Measurements from ENCODE around the gene RAB31. TPM values are rescaled to one million over a fixed set of nuclear protein-coding genes. Genes with fewer than 3 reads are reported as not detected.
A peak's percentile ranks its signal among the peaks of the same experiment; 100 is the strongest.

RAB31 gene
- total RNA-seq, 3 donors from 2014 or later, result 22.4 to 110 (median 32.4) TPM

DNA sequence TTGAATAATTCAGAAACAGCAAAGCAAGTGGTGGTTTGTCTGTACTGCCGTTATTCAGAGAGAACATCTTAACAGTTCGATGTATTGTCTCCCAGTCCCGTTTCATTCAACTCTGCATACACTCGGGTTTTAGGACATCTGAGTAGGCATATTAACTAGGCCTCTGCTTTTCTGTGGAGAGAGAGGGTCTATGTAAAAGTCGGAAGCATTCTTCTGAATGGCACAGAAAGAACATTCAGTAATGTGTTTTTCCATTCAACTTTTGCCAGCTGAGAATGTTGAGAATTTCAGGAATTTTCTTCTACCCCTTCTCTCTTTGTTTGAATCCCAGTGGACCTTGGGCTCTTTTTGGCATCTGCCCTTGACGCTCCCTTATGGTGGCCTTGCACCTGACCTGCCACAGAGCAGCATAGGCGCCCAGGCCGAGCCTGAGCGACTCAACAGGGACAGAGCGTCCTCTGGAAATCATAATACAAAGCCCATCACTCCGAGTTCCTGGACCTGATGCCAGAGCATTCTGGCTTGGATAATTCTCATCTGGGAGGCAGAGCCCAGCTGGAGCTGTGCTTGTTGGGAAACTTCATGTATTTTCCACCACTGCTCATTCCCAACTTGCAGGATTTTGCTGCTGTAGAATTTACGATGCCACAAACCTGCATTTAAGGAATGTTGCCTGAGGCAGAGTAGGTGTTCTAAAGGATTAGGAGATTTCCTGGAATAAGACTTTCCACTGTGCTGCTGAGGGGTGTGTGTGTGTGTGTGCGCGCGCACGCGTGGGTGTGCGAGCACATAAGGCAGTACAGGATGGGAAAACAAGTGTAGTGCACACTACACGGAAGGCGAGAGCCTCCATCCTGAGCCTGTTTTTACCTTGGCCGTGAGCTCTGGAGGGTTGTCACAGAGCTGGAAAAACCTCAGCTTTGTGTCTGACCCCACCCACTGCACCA lies 100.5 kb downstream of the RAB31 start:
- H3K27ac ChIP-seq, result peak overlapping the region; percentile 33 to 73
- intact Hi-C loops (cut with DNase I; ENCODE audit: low total_unique reads), result no loop called here
- H3K36me3 ChIP-seq, result no peaks in the 10 kb centered on the region
- DNase-seq (ENCODE audit: low spot score in 2 of 2), result peak in 1 of 2 donors; percentile 68
- peaks cover 0 to 3% of the 10 kb centered on the region in 2 donors for H3K4me1 ChIP-seq
- H3K4me3 ChIP-seq, result peak overlapping the region in 2 of 3 donors; percentile 27 to 43
- H3K9me3 ChIP-seq, result no peaks in the 10 kb centered on the region
- H3K27me3 ChIP-seq, result no peaks in the 10 kb centered on the region
- TF ChIP-seq, protein P1, sequence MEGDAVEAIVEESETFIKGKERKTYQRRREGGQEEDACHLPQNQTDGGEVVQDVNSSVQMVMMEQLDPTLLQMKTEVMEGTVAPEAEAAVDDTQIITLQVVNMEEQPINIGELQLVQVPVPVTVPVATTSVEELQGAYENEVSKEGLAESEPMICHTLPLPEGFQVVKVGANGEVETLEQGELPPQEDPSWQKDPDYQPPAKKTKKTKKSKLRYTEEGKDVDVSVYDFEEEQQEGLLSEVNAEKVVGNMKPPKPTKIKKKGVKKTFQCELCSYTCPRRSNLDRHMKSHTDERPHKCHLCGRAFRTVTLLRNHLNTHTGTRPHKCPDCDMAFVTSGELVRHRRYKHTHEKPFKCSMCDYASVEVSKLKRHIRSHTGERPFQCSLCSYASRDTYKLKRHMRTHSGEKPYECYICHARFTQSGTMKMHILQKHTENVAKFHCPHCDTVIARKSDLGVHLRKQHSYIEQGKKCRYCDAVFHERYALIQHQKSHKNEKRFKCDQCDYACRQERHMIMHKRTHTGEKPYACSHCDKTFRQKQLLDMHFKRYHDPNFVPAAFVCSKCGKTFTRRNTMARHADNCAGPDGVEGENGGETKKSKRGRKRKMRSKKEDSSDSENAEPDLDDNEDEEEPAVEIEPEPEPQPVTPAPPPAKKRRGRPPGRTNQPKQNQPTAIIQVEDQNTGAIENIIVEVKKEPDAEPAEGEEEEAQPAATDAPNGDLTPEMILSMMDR (IDR thresholded peaks at IDR 0.05), result no peak
- TF ChIP-seq POLR2A (IDR thresholded peaks at IDR 0.05) (no peak), POLR2AphosphoS5 (IDR thresholded peaks at IDR 0.05) (peak in 2 of 3 donors; percentile 29 to 45)

DNA sequence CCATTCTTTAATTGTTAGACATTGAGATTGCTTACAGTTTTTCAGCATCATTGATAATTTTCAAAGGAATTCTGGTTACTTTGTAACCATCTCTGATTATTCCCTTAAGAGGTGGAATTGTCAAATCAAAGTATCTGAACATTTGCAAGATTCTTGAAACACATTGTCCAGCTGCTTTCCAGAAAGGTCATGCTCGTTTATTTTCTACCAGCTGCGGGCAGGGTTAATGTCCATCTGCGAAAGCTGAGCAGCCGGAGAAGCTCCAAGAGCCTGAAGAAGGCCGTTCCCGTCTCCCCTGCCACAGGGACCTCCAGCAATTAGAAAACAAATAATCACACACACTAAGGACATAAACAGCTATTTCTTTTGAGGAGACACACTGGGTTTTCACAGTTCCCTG lies 101.6 kb downstream of the RAB31 start:
- H3K4me3 ChIP-seq, result no peak overlapping the region
- intact Hi-C loops (cut with DNase I; ENCODE audit: low total_unique reads), result no loop called here
- TF ChIP-seq POLR2AphosphoS5 (IDR thresholded peaks at IDR 0.05) (no peak), POLR2A (IDR thresholded peaks at IDR 0.05) (no peak)
- TF ChIP-seq, protein P1 (IDR thresholded peaks at IDR 0.05), result no peak
- no peaks in the 10 kb centered on the region for H3K9me3 ChIP-seq
- H3K27me3 ChIP-seq, result no peaks in the 10 kb centered on the region
- DNase-seq (ENCODE audit: low spot score in 2 of 2), result no peak
- H3K4me1 ChIP-seq, result no peaks in the 10 kb centered on the region
- H3K36me3 ChIP-seq, result no peaks in the 10 kb centered on the region
- H3K27ac ChIP-seq, result peak overlapping the region; percentile 33 to 73

DNA sequence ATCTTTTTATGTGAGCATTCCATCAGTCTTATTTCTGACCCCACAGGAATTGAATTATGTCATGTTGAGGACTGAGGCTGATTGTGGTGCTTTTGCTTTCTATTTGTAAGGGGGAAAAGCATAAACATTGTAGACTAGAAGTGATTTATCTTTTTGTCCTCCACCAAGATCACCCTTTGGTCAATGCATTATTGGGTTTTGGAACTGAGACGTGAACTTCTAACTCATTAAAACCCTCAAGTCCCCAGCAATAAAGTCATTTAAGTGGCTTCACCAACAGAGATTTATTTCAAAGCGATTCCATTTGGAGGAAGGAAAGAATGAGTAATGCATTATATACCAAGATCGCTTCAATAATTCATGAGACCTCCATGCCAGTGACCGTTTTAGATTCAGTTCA lies 102.2 kb downstream of the RAB31 start:
- Histone ChIP-seq H3K9me3 (no peaks in the 10 kb centered on the region), H3K4me3 (no peak overlapping the region), H3K27me3 (no peaks in the 10 kb centered on the region), H3K36me3 (no peaks in the 10 kb centered on the region), H3K4me1 (no peaks in the 10 kb centered on the region), H3K27ac (peak overlapping the region in 1 of 2 donors; percentile 73)
- no peak for DNase-seq (ENCODE audit: low spot score in 2 of 2)
- intact Hi-C loops (cut with DNase I; ENCODE audit: low total_unique reads), result no loop called here
- TF ChIP-seq POLR2A (IDR thresholded peaks at IDR 0.05), result no peak
- no peak for TF ChIP-seq POLR2AphosphoS5 (IDR thresholded peaks at IDR 0.05)
- TF ChIP-seq, protein P1 (IDR thresholded peaks at IDR 0.05), result no peak

DNA sequence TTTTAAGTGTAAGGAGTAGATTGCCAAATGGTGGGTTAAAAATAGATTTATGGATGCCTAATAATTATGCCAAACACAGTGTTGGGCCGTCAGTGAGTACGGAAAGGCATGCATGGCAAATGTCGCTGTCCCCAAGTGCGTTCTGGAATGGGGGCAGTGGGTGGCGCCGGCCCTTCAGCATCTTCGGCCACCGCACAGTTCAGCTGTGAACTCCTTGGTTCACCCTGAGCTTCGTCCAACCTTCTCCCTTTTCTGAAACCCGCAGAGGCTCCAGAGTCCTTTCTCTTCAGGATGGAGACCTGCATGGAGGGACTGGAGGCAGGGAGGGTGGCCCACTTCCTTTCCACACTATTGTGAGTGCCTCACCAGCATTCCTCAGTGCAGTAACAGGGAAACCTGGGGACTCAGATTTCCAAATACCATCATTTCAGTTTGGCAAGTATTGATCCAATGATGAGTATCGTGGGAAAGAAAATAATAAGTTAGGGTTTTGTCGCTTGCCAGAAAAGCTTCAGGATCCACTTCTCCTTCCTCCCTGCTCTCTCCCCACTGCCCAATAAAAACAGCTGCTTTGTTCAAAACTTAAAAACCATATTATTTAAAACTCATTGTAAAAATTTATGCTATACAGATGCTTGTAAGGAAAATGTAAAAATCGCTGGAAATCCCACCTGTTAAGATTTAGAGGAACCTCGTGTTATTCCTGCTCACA lies 103.0 kb downstream of the RAB31 start:
- Histone ChIP-seq H3K9me3 (no peaks in the 10 kb centered on the region), H3K36me3 (no peaks in the 10 kb centered on the region), H3K4me1 (no peaks in the 10 kb centered on the region), H3K27me3 (no peaks in the 10 kb centered on the region), H3K27ac (no peak overlapping the region), H3K4me3 (no peak overlapping the region)
- intact Hi-C loops (cut with DNase I; ENCODE audit: low total_unique reads), result no loop called here
- TF ChIP-seq, protein P1 (IDR thresholded peaks at IDR 0.05), result no peak
- no peak for TF ChIP-seq POLR2AphosphoS5 (IDR thresholded peaks at IDR 0.05)
- no peak for TF ChIP-seq POLR2A (IDR thresholded peaks at IDR 0.05)
- DNase-seq (ENCODE audit: low spot score in 2 of 2), result no peak

DNA sequence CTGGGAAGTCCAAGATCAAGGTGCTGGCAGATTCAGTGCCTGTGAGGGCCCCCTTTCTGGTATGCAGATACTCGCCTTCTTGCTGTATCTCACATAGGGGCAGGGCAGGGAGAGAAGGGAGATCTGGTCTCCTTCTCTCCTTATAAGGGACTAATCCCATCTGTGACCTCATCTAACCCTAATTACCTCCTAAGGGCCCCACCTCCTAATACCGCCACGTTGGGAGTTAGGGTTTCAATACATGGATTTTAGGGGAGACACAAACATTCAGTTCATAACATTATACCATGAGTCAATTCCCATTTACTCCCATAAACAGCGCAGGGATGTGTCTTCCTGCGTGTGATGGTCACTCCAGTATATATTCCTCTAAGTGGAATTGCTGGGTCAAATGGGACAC lies 103.9 kb downstream of the RAB31 start:
- TF ChIP-seq, protein P1 (IDR thresholded peaks at IDR 0.05), result no peak
- TF ChIP-seq POLR2A (IDR thresholded peaks at IDR 0.05) (no peak), POLR2AphosphoS5 (IDR thresholded peaks at IDR 0.05) (no peak)
- H3K4me1 ChIP-seq, result no peaks in the 10 kb centered on the region
- no peaks in the 10 kb centered on the region for H3K27me3 ChIP-seq
- no peak overlapping the region for H3K4me3 ChIP-seq
- no peaks in the 10 kb centered on the region for H3K36me3 ChIP-seq
- H3K9me3 ChIP-seq, result no peaks in the 10 kb centered on the region
- no peak overlapping the region for H3K27ac ChIP-seq
- DNase-seq (ENCODE audit: low spot score in 2 of 2), result no peak
- intact Hi-C loops (cut with DNase I; ENCODE audit: low total_unique reads), result no loop called here

All from breast epithelium (tissue), 4 donors.